Activated naive CD4-positive, alpha-beta T cell treated with Interleukin-2 at 50 U/mL for 16 hours (primary cell): ENCODE data around the gene KCNC1.

Source experiments
- DNase-seq: peaks from one replicate; pipeline ENCODE4 v3.0.0-alpha.2; 2020

The KCNC1 gene

DNA sequence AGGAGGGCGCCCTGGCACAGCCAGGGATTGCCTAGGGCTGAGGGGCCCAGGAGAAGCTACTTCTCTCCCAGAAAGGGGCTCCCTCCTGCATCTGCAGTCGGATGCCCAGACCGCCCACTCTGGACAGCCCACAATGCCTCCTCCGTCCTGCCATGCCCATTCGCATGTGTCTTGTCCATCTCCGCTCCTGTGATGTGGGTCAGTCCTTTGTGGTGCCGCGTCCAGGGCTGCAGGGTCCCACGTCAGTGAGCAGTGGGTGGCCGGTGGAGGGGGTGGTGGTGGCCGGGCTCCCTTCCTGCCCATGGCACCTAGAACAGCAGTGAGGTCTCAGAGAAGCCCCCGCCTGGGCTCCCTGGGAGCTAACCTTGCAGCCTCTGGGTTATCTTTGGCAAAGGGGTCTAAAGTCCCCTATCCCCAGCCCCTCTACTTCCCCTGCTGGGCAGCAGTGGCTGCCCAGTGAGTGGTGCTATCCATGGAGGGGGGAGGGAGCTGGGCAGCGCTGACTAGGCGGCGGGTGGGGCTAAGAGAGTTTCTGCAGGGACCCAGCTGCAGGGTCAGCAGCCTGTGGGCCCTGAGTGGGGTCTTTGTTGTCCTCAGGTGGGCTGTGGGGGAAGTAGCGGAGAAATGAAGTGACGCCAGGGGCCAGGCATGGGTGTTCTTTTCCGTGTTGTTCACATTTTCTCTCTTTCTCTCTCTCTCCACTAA, 41.1 kb downstream of the KCNC1 start:
- no peak for DNase-seq

DNA sequence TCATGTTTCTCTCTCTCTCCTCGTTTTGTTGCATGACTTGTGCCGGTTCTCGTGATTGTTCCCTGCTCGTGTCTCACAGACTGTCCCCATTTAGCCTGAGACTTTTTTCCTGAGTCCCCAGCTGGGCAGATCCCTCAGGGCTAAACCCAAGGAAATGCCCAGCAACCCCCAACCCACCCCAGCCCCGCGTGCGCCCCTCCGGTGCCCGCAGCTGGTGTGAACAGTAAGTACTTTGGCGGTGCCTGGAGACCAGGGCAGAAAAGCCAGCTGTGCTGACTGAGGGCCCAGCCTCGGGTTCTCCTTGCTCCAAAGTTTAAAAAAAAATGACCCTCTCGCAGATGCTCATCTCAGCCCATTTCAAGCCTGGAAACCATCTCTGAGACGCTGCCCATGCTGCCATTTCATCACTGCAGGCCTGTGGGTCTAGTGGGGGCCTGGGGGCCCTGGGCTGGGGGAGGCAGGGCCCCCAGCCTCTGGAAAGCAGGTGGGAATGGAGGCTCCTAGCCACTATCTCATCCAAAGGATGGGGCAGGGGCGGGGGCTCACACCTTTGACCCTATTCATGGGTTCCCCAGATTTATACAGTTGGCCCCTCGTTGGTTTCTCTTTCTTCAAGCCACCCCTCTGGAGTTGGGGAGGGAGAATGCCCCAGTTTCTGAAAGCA, 41.8 kb downstream of the KCNC1 start:
- no peak for DNase-seq

DNA sequence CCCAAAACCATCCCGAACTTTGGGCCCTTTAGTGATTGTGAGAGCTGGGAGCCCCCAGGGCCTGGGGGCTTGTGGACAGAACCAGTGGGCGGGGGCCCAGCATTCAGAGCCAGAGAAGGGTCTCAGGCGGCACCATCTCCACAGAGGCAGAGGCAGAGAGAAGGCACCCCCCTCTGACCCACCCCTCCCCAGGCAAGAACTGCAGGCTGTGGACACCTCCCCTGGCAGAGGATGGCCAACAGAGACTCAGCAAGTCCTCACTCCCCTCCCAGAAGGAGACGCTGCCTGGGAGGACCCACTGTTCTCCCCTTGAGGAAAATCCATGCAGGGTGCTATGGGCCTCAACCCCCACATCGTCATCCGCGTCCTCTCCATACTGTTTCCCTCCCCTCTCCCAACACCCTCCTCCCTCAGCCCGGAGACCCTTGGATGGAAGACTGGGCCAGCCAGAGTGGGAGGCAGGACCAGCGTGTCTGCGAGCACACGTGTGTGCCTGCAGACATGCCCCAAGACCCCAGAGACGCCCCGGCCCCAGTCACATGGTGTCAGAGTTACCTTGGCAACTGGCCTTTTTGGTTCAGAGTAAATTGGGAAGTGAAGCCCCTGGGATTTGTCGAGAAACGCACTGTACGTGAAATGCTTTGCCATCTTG, 42.6 kb downstream of the KCNC1 start:
- DNase-seq, result no peak

DNA sequence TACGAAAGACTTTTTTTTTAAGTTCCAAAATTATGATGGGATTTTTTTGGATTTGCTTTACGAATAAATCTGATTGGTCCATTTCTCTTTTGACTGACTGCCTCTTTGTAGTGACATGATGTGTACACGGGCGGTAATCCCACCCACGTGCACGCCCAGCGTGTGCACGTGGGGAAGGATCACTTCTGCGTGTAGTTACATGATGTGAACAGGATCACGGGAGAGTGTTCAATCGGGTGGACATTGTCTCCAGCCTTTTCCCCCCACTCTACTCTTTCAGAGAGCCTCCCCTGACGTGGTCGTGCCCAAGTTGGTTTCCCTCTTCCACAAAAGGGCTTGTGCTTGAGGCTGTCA, 43.1 kb downstream of the KCNC1 start:
- DNase-seq, result no peak

DNA sequence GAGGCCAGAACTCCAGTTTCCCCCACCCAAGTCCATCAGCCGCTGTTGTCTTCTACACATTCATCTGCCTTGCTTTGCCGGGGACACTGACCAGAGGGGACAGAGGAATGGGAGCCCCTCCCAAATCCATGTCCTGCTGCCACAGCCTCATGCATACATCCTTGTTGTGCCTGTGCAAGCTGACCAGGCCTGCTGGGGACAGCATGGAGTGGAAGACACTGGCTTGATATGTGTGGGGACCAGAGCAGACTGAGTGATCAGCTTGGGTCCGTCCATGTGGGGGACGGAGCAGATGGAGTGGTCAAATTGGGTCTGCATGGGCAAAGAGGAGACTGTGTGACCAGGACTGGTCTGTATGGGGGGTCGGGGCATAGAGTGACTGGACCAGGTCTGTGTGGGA, 43.8 kb downstream of the KCNC1 start:
- DNase-seq, result no peak

DNA sequence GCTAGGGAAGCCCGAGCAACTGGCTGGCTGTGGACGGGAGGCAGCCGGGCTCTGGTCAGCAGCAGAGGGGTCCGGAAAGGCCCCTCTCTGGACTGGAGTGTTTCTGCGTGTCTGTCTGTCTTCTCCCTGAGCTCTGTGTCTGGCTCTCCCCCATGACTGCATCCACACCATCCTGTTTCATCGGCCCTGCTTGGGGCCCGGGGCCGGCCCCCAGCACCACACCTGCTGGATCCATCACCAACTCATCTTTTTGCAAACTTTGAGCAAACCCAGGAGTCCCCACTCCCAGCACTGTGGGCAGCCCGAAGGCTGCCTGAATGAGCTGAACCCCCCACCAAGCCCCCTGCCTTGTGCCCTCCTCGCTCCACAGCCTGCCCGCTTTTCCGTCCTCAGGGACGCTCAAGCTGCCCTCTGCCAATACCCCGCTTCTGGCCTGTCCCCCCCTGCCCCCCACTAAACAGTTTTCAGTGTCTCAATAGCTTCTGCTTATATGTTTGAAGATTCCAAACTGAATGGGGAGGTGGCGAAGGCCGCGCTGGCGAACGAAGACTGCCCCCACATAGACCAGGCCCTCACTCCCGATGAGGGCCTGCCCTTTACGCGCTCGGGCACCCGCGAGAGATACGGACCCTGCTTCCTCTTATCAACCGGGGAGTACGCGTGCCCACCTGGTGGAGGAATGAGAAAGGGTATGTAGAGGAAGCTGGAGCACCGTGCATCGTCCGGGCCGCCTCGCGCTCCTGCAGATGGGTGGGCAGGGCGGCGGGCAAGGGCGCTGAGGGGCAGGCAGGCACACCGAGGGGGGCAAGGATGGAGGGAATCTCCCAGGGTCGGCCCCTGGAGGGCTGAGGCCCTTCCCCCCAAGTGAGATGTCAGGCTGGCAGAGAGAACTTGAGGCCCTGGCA, 44.6 kb downstream of the KCNC1 start:
- no peak for DNase-seq

DNA sequence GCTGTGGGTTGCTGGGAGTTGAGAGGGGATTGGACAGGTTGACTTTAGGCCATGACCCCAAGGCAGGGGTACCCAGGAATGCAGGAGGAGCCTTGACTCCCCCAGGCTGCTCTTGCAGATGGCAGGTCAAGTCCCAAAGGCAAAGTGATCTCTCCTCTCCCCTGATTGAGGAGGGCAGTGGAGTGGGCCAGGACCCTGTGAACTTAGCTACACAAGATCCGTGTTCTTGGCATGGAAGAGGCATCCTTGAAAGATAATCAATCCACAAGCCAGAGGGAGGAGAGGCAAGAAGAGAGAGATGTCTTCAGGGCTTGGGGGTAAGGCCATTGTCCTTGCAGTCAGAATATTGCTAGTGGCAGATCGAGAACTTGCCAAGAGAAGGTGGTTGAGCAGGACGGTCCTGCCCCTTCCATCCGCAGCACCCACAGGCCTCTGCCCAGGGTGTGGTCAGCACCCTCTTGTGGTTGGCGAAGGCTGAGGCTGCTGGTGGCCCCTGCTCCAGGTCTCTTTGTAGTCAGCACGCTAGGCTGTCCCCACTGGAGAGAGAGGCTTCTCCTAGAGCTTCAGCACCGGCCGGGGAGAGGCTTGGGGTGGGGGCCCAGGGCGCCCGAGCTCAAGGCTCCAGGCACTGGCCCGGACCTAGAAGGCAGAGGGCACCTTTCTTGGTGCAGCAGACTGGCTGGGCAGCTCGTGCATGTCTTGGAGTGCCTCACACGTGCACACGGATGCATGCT, 45.4 kb downstream of the KCNC1 start:
- no peak for DNase-seq

DNA sequence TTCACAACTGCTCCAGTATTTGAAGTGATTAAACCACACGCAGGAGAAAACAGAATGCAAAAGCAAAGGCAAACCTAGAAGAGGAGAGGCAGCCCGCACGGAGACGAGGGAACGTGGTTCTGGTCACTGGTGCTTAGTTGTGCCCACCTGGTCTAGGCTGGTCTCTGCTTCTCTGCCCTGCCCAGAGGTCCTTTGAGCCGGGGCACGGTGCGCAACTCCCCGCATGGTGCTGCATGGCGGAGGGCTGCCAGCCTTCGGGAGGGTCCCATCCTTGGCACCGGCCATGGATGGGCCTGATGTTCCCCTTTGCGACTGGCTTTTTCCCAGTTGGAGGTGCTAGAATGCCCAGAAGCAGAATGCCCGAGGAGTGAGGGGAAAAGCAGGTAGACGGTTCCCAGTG, 46.1 kb downstream of the KCNC1 start:
- no peak for DNase-seq

DNA sequence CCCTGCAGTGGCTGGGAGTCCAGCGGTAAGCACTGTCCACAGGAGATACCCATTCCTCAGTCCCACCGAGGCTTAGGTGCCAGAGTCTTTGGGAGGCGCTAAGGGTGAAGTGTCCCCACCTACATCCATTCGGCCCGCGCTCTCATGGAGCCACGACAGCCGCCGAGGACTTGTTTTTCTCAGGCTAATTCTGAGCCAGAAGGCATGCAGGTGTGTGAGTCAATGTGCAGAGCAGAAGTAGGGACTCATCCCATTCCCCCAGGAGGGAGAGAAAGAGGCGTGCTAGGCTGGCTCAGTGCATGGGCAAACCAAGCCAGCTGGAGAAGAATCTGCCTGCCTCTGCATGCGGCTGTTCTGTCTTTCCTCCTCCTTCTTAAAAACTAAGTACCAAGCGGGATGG, 46.6 kb downstream of the KCNC1 start:
- DNase-seq, result no peak

DNA sequence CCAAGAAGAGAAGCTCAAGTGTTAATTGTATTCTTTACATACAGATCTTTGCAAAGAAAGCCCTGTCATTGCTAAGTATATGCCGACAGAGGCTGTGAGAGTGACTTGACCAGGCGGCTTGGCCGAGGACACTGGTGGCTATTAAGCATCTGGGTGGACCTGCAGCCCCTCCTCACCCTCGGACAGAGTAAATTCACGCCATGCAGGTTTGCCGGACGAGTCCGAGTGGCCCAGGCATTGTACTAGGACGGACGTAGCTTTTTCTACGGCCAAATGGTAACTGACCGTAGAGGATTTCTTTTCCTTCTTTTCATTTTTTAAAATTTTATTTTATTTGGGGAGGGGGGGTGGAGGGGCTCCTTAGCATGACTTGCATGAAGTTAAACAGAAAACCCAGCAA, 47.0 kb downstream of the KCNC1 start:
- no peak for DNase-seq

DNA sequence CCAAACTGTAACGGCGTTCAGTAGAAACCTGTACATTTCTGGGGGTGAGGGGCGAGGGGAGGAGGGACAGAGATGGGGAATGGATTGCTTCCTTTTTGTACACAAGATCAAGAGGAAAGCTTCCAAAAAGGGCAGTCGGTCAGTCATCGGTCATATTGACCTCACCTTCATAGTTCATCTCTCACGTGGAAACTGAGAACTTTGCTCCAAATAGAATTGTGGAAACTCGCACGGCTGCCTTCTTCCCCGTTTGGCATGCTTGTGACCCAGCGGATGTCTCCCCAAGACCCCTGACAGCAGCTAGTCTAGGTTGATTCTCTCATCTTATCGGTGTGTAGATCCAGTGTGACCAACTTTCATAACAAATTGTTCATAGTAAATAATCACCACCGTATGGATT, 47.6 kb downstream of the KCNC1 start:
- DNase-seq, result no peak

DNA sequence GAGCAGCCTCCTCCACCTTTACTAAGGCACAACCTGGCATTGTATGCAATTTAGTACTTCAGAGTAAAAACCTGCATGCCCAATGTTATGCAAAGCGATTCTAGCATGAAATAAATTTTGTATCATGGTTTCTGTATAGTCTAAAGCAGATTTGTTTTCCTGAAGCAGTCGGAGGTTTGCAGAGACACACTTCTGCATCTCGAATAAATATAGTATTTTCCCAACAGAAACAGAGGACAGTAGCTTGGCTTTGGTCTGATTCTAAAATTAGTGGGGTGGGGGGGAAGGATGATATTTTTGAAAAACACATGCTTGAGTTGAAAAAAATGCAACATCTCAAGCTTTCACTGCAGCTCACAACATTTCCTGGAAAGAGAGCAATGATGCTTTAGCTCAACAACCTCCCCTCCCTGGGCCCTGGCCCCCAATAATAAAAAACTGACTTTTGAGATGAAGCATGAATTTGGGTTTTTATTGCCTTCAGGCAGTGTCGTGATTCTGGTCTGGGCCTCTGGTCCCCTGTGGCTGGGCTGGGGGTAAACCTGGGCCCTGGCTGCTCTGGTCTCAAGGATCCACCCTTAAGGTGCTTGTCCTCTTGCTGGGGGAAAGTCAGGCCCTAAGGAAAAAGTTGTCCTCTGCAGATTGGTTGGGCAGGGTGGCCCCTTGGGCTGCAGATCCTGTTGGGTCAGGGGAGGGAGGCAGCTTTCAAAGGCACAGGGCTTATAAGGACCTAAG, 48.2 kb downstream of the KCNC1 start:
- DNase-seq, result no peak

DNA sequence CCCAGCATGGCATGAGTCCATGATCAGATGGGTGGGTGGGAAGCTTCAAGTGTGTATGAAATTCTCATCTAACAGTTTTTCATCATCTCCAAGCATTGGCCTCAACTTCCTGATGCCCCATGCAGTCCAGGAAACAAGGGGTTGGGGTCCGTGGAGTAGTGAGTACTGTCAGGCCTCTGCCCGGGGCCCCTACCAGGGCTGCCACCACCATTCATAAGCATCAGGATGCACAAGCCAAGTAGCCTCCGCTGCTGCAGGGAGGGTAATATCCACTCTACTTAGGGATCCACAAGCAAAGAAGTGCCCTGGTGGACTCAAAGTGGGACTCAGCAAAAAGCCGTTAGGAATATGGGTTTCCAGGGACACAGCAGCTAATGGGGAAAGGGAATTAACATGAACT, 49.3 kb downstream of the KCNC1 start:
- no peak for DNase-seq

DNA sequence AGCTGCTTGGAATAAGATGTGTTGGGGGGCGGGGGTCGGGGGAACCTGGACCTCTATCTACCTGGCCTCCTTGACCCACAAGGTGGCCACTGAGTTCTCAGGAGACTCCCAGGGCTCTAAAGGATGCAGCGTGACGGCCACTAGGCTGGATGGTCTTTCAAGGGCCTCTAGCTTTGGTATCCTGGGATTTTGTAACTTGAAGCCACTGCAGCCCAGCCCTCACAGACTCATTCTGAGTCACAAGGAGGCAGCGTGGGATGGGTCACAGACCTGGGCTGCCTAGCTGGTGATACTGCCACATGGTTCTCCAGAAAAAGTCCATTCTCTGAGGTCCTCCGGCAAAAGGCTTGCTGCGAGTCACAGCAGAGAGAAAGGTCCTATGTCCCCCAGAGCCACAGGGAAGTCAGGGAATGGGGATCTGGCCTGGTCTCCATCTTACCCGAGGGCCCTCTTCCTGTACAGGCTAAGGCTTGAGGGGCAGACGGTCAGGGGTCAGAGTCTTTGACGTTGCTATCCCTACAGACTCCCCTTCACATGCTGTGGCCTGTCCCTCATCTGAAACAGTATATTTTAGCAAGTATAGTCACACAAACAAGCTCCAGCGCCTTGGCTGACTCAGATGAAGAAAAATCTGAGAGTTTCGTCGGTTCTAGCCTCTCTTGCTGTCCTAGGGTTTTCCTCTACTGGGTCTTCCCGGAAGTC, 52.4 kb downstream of the KCNC1 start:
- no peak for DNase-seq

DNA sequence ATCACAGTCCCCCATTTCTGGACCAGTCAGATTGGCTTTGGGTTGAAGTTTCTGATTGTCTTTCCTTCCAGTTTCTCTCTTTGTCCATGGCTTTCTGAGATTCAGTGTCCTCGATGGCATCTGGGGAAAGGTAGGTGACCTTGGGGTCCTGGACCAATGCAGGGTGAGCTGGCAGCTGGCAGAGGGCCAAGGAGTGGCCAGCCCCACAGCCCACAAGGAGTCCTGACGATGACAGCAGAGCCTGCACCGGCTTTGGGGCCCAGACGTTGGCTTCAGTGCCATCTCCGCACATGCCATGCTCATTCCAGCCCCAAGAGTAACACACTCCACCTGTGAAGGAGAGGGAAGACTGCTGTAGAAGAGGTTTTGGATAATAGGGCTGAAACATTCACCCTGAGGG, 53.5 kb downstream of the KCNC1 start:
- no peak for DNase-seq

DNA sequence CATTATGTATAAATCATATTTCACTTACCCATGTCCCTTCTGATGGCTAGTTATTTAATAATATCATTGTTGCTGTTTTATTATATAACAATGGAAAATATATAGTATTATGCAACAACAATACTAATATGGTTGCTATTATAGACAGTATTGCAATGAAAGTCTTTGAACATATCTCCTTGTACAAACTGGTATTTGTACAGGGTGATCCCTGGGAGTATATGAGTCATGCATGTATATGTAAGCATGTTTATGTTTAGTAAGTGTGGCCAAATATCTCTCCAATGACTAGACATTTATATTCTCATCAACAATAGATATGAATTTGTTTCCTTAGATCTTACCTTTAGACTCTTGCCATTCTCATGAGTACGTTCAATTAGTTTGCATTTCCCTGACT, 55.9 kb downstream of the KCNC1 start:
- DNase-seq, result no peak

DNA sequence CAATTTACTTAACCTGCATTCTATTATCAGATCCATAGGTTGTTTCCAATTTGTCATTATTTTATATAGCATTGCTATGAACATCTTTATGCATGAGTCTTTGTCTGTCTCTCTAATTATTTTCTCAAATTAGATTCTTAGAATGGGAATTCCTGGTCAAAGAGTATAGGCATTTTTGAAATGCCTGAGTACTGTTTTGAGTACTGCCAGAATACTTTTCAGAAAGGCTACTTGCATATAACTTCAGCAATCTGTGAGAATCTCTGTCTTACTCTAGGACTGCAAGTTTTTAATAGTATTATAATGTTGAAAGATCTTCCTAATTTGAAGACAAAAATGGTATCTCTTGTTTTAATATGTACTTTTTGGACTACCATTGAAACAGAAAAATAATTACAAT, 56.6 kb downstream of the KCNC1 start:
- no peak for DNase-seq

DNA sequence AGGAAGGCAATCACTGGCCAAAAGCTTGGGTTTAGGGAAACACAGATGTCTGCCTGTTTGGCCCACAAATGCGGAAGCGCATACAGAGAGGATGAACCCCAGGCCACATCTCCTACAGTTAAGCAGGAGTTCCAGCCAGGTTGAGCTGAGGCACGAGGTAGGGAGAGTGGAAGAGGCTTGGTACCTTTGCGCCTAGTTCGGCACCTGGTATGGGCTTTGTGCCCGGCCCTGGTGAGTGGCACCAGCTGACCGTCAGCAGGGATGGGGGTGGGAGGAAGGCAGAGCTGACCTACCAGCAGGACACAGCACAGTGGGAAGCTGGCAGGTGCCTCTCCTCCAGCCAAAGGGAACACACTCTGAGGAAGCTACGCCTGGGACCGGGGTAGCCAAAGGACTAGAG, 57.6 kb downstream of the KCNC1 start:
- DNase-seq, result no peak

DNA sequence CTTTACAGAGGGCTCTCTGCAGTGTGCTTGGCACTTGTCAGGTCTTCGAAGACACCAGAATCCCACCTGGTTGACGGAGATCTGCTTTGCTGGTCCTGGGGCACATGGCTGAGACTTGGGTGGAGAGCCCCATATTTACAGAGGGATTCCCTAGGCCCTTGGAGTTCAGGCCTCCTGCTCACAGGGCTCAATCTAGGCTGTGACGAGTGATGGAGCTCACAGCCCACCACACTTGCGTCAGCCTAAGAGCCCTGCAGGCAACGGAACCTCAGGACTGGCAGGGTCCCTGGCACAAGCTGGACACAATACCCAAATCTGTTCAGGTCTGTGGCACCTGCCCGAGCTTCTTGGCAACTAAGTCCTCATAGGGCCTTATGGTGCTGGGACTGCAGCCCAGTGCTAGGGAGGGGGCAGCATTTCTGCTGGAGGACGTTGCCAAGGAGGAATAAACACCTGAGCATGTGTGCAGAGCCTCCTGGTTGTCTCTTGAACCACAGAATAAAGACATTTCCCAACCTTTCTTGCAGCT, 59.1 kb downstream of the KCNC1 start:
- DNase-seq, result no peak

DNA sequence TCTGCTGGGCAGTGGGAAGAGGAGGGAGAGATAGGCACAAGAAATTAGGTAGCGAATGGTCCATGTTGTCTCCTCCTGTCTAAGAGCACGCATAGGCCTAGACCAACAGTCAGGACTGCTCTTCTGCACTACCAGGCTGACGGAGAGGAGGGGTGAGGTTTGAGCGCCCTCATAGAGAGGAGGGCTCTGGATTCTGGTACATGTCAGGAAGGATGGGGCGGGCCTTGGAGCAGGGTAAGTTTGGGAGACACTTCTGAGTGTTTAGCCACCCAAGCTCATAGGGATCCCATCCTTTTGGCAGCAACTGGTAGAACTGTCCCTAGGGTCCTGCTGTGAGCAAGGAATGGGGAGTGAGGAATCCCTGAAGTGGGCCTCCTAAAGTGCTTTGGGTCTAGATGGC, 60.4 kb downstream of the KCNC1 start:
- DNase-seq, result no peak

DNA sequence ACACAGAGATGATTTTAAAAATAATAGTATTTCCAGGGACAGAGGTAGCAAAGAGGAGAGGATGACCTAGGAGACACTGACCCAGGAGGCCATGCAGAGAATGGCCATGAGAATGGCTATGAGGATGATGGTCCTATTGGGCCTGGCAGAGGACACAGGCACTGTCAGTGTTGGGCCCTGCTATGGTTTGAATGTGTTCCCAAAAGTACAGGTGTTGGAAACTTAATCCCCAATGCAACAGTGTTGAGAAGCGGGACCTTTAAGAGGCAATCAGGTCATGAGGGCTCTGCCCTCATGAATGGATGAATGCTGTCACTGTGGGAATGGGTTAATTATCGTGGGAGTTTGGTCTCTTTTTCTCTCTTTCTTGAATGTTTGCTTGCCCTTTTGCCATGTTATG, 61.6 kb downstream of the KCNC1 start:
- DNase-seq, result no peak
